Fibroblast of peridontal ligament (primary cell): ENCODE results near the gene TM4SF5.

Experiments used
- DNase-seq: peaks from one replicate; pipeline ENCODE4 v3.0.0-alpha.2; 2010; ENCODE audit errors: extremely low read depth

TM4SF5 gene

GRCh38 chr17:4747847-4748246, 23.8 kb upstream of the TM4SF5 start:
- DNase-seq: no peak

DNA sequence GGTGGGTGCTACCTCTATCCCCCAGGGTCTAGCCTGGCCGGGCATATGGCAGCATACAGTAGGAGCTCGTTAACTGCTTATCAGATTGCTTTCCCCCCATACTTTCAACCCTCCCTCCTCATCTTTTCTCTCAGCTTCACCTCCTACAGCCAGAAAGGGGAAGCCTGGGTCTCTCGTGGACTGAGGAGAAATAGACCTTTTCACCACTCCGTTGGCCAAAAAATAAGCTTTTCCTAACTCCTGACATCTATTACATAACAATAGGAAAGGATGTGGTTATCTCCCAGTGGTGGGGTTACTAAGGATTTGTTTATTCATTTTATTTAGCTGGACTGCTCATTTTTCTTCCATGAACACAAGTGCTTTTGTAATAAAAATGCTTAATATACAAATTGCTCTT, 23.0 kb upstream of the TM4SF5 start:
- no peak for DNase-seq

DNA sequence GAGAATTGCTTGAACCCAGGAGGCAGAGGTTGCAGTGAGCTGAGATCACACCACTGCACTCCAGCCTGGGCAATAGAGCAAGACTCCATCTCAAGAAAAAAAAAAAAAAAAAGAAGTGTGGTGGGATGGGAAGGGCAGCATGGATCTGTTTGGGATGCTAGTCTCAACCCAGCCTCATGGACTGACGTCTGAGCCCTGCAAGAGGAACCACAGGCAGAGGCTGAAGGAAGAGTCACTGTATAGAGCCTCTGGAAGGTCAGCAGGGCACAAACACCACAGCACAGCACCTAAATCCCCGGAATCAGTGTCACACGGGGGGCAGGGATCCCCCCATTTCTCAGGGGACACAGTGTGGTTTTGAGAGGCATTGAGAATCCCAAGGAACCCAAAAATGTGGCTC, 21.1 kb upstream of the TM4SF5 start:
- DNase-seq: no peak

DNA sequence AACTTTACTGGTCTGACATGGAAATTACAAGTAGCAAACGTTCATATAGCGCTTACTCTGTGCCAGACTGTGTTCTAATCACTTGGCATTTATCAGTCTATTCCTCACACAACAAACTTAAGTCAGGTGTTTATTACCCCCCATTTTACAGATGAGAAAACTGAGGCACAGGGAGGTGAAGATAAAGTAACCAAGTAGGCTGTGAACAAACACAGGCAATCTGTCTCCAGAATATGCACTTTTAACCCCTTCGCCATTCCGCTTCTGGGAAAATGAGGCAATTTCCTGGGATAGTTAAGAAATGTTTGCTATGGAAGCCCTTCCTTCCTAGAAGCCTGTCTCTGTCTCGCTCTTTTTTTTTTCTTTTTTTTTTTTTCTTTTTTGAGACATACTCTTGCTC, 19.8 kb upstream of the TM4SF5 start:
- DNase-seq: no peak

DNA sequence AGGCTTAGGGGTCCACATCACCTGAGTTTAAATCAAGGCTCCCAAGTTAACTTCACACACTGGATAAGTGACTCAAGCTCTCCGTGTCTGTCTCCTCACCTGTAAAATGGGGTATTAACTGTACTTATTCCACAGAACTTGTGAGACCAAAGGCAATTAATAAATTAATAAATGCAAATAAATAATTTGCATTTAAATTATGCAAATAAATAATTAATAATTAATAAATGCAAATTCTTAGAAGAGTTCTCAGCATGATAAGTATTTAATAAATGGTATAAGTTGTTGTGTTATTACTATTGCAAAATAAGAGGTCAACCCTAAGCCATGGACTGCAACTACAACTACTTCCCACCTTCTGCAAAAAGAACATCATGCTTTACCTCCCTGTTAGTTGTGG, 18.3 kb upstream of the TM4SF5 start:
- no peak for DNase-seq

DNA sequence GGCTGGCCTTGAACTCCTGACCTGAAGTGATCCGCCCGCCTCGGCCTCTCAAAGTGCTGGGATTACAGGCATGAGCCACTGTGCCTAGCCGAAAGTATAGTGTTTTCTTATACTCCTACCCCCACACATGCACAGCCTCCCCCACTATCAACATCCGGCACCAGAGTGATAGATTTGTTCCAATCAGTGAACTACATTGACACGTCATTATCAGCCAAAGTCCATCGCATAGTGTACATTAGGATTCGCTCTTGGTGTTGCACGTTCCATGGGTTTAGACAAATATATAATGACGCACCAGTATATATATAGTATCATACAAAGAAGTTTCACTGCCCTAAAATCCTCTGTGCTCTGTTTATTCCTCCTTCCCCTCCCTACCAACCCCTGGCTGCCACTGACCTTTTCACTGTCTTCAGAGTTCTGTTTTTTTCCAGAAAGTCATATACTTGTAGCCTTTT, 11.9 kb upstream of the TM4SF5 start:
- DNase-seq: no peak

GRCh38 chr17:4764595-4764994, 7.1 kb upstream of the TM4SF5 start:
- no peak for DNase-seq

- DNase-seq: peak; percentile 42
Measured at GRCh38 chr17:4766201-4766600, 5.5 kb upstream of the TM4SF5 start.

- no peak for DNase-seq
Measured at GRCh38 chr17:4766723-4767122, 5.0 kb upstream of the TM4SF5 start.

DNA sequence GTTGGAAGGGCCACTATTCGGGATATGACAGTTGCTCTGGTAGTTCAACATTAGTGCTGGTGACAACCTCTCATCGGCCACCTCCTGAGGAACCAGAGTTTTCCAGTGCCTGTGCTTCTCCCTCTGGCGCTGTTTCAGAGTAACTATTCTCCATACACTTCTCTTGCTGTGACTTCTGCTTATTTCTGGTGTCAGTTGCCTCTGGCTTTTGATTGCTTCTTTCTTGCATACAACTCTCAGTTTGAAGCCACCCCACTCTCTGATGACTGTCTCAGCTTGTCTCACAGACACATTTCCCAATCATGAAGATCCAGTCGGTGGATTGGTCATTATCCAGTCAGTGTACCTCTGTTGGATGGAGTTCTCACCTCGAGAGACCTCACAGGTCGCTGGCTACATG, 3.4 kb upstream of the TM4SF5 start:
- DNase-seq: no peak

GRCh38 chr17:4769628-4770027, 2.1 kb upstream of the TM4SF5 start:
- peak; percentile 29 for DNase-seq

GRCh38 chr17:4772235-4772613, 538 bp downstream of the TM4SF5 start:
- DNase-seq: no peak

DNA sequence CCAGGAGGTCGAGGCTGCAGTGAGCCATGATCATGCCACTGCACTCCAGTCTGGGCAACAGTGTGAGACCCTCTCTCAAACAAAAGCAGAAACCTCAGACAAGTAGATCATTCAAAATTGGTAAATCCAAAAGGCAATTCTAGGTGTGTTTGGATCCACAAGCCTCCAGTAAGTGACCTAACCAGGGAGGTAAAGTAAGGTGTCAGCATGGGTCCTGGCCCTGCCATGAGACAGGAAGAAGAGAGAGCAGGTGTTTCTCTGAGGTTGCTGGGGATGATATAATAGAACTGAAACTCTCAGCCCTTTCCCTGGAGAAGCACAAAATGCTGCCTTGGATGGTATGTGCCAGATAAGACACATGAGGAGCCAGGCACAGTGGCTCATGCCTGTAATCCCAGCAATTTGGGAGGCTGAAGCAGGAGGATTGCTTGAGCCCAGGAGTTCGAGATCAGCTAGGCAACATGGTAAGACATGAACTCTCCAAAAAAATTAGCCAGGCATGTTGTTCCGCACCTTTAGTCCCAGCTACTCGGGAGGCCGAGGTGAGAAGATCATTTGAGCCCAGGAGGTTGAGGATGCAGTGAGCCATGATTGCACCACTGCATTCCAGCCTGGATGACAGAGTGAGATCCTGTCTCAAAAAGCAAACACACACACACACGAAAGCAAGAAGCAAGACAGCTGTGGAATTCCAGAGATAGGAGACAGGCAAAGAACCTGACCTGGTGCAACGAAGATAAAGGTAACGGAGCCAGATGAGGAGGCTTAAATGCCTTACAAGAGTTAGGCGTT, 6.5 kb downstream of the TM4SF5 start:
- no peak for DNase-seq

DNA sequence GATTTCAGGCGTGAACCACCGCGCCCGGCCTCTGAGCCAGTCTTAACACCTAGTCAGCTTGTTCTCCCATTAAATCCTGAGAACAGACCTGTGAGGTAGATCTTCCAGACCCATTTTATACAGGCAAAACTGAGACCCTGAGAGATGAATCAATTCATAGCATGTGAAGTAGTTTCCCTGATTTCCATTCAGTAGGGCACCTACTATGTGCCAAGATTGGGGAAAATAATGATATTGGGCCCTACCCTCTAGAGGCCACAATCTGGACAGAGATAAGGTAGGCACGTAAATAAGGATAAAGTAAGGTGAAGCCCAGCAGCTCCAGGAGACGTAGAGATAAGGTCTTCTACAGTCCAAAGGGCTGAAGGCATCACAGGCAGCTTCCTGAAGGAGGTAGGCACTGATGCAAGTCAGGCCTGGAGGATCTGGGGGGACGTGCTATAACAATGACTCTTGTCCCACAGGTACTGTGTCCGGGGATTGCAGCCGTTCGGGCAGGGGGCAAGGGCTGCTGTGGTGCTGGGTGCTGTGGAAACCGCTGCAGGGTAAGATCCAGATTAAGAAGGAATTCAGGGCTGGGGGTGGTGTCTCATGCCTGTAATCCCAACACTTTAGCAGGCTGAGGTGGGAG, 8.8 kb downstream of the TM4SF5 start:
- DNase-seq: no peak

DNA sequence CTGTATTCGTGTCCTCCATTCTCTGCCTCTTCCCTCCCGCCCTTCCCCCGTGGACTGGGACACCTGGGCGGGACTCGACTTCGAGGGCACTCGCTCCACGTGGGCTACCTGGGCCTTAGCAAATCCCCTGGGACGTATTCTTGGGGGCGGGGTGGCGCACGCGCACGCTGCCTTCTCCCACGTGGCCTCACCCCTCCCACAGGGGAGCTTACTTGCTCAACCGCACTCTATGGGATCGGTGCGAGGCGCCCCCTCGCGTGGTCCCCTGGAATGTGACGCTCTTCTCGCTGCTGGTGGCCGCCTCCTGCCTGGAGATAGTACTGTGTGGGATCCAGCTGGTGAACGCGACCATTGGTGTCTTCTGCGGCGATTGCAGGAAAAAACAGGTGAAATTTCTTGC, 11.0 kb downstream of the TM4SF5 start:
- no peak for DNase-seq

GRCh38 chr17:4785311-4786105, 13.8 kb downstream of the TM4SF5 start:
- no peak for DNase-seq

DNA sequence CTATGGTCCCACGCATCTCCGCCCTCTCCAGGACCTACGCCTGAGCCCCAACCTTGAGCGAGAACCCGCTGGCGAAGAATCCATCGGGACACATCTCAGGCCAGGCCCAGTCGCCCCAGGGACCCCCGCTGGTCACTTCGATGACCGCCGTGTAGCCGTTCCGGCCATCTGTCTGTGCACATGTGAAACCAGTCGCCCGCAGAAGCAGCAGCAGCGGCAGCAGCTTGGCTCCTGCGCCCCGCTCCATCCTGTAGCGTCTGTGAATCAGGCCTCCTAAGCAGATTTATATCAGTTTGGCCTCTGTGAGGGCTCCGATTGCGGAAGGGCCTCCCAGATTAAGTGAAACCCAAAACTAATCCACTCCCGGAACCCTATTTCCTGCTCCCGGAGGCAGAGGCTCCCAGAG, 14.4 kb downstream of the TM4SF5 start, which contains the start of gene VMO1:
VMO1 (minus strand) TSS at position 259 of the 406 bp plus-strand sequence; CDS start at position 247, 12 bp downstream.
- DNase-seq: peak; percentile 42

GRCh38 chr17:4786516-4786915, 14.8 kb downstream of the TM4SF5 start:
- peak; percentile 38 for DNase-seq

DNA sequence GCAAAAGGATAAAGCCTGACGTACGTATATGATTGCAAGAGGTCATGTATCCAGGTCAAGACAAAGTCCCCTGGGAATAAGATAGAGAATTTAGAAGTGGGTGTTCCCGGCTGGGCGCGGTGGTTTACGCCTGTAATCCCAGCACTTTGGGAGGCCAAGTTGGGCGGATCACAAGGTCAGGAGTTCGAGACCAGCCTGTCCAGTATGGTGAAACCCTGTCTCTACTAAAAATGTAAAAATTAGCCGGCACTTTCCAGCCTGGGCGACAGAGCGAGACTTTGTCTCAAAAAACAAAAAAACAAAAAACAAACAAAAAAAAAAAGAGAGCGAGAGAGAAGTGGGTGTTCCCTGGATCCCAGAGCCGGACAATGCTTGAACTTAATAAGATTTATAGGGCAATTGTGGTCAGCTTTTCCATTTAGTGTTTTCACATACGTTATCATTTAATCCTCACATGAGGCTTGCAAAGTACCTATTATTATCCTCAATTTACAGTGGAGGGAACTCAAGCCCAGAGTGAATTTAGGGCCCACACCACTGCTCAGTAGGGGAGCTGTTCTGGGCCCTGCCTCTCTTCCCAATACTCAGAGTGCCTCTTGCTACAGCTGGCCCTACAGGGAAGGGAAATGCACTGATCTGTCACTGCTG, 16.6 kb downstream of the TM4SF5 start:
- peak; percentile 43 for DNase-seq

GRCh38 chr17:4788807-4789700, 17.4 kb downstream of the TM4SF5 start, which contains the start of gene GLTPD2:
Gene GLTPD2 (plus strand): TSS chr17:4788964. CDS start chr17:4789012, 48 bp downstream.
- no peak for DNase-seq

DNA sequence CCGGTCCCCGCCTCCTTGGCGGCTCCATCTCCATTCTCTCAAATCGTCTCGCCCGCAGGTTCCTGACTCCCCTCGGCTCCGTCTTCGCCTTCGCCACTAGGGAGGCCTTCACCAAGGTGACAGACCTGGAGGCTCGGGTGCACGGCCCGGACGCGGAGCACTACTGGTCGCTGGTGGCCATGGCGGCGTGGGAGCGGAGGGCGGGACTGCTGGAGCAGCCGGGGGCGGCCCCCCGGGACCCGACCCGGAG, 17.9 kb downstream of the TM4SF5 start:
- no peak for DNase-seq
